H1 (cell line): ENCODE measurements around the gene CUX1. TPM values are rescaled to one million over a fixed set of nuclear protein-coding genes. Genes with fewer than 3 reads are reported as not detected.

Experiments
- CTCF ChIA-PET: fragments of 300-600 bp; sonication (Branson Sonifier 250); formaldehyde crosslinking; loops from one replicate; lab custom pipeline; 2021; ENCODE audit not compliant: partially characterized antibody; lab: Charles Lee
- POLR2A ChIA-PET: fragments of 300-600 bp; sonication (Branson Sonifier 250); formaldehyde crosslinking; loops from one replicate; lab custom pipeline; 2021; ENCODE audit warnings: inconsistent platforms; ENCODE audit not compliant: partially characterized antibody; lab: Charles Lee
- DNase-seq, 2 experiments: peaks; one replicate each; pipeline versions ENCODE4 v3.0.0 to v3.0.0-alpha.2; 2010 to 2022; ENCODE audit warnings: low spot score in 2 of 2, low read depth in 1 of 2, mixed read lengths in 1 of 2
- FAIRE-seq: peaks from 2 replicates; lab custom pipeline; 2011; peaks lifted over from hg19 to GRCh38; lab: Jason Lieb, UNC
- H2AFZ ChIP-seq: 2 replicates; pipeline ENCODE4 v1.8.1; 2012; ENCODE audit warnings: low read length, inconsistent platforms
- H2AK5ac ChIP-seq: 2 replicates; pipeline ENCODE4 v1.6.1; 2013; ENCODE audit warnings: low read depth, low read length
- H2BK120ac ChIP-seq: replicated peaks from 2 replicates; pipeline ENCODE3; 2013; ENCODE audit warnings: low read depth, low read length, inconsistent platforms
- H2BK12ac ChIP-seq: 2 replicates; pipeline ENCODE4 v1.6.1; 2013; ENCODE audit warnings: low read depth, low read length
- H2BK15ac ChIP-seq: 2 replicates; pipeline ENCODE4 v1.6.1; 2013; ENCODE audit warnings: low read length
- H2BK20ac ChIP-seq: 2 replicates; pipeline ENCODE4 v1.6.1; 2013; ENCODE audit warnings: low read length
- H2BK5ac ChIP-seq: 2 replicates; pipeline ENCODE4 v1.6.1; 2013; ENCODE audit warnings: low read depth, low read length
- H3K14ac ChIP-seq: 2 replicates; pipeline ENCODE4 v1.6.1; 2013; ENCODE audit warnings: inconsistent platforms; ENCODE audit not compliant: insufficient read length
- H3K18ac ChIP-seq: 2 replicates; pipeline ENCODE4 v1.6.1; 2013; ENCODE audit warnings: low read length; ENCODE audit errors: extremely low read depth
- H3K23ac ChIP-seq: 2 replicates; pipeline ENCODE4 v1.6.1; 2013; ENCODE audit warnings: inconsistent platforms; ENCODE audit not compliant: insufficient read length
- H3K23me2 ChIP-seq: 2 replicates; pipeline ENCODE4 v1.6.1; 2013; ENCODE audit warnings: low read depth, low read length
- H3K27ac ChIP-seq: 2 replicates; pipeline ENCODE4 v1.6.1; 2011; ENCODE audit warnings: low read depth, low read length, inconsistent platforms
- H3K27me3 ChIP-seq, 4 experiments: replicated peaks in 1 of 4; 1 replicate in 1 of 4; 2 replicates in 3 of 4; pipeline versions ENCODE4 v1.6.1 to v1.8.1; 2011 to 2013; ENCODE audit warnings: low read length in 3 of 4, mild to moderate bottlenecking in 3 of 4, inconsistent platforms in 2 of 4, mixed read lengths in 2 of 4, moderate library complexity in 1 of 4; ENCODE audit not compliant: control insufficient read depth in 3 of 4, insufficient read depth in 3 of 4; ENCODE audit errors: extremely low read depth in 1 of 4
- H3K36me3 ChIP-seq, 4 experiments: 2 replicates each; pipeline versions ENCODE4 v1.6.1 to v1.8.1; 2011 to 2013; ENCODE audit warnings: mild to moderate bottlenecking in 4 of 4, low read length in 3 of 4, moderate library complexity in 2 of 4, control low read depth in 1 of 4, inconsistent platforms in 1 of 4; ENCODE audit not compliant: insufficient read depth in 4 of 4, control insufficient read depth in 2 of 4
- H3K4ac ChIP-seq: replicated peaks from 2 replicates; pipeline ENCODE3; 2013; ENCODE audit warnings: low read length, low read depth, mixed read lengths, inconsistent platforms; ENCODE audit not compliant: insufficient read length
- H3K4me1 ChIP-seq, 4 experiments: replicated peaks in 1 of 4; 1 replicate in 1 of 4; 2 replicates in 3 of 4; pipeline versions ENCODE4 v1.6.1 to v1.8.1; 2011 to 2013; ENCODE audit warnings: low read length in 3 of 4, inconsistent platforms in 2 of 4, mixed read lengths in 1 of 4; ENCODE audit not compliant: insufficient read depth in 4 of 4, control insufficient read depth in 3 of 4
- H3K4me2 ChIP-seq, 2 experiments: 2 replicates each; pipeline versions ENCODE4 v1.6.1 to v1.8.1; 2011 to 2013; ENCODE audit warnings: low read depth in 2 of 2, low read length in 2 of 2, control low read depth in 1 of 2, inconsistent platforms in 1 of 2, mild to moderate bottlenecking in 1 of 2; ENCODE audit not compliant: insufficient read depth in 1 of 2
- H3K4me3 ChIP-seq, 4 experiments: fragments of 200-600, 300-600 bp in 1 of 4; sonication (generic), shearing (Covaris generic), sonication (Bioruptor Twin) in 1 of 4; 2 replicates each; pipeline versions ENCODE4 v1.5.1 to v1.8.1; 2011 to 2016; ENCODE audit warnings: low read length in 4 of 4, low read depth in 3 of 4, control low read depth in 2 of 4, inconsistent platforms in 2 of 4, mild to moderate bottlenecking in 2 of 4, mixed read lengths in 1 of 4, moderate library complexity in 1 of 4; ENCODE audit not compliant: insufficient read depth in 2 of 4; ENCODE audit errors: extremely low read depth in 1 of 4
- H3K56ac ChIP-seq: replicated peaks from 2 replicates; pipeline ENCODE3; 2013; ENCODE audit warnings: low read depth, mild to moderate bottlenecking, mixed read lengths, low read length, inconsistent platforms; ENCODE audit not compliant: insufficient read length
- H3K79me1 ChIP-seq: 2 replicates; pipeline ENCODE4 v1.6.1; 2013; ENCODE audit warnings: low read depth, low read length, control low read depth
- H3K79me2 ChIP-seq, 2 experiments: 2 replicates each; pipeline versions ENCODE4 v1.6.1 to v1.8.1; 2012 to 2013; ENCODE audit warnings: low read length in 2 of 2, mild to moderate bottlenecking in 2 of 2, inconsistent platforms in 1 of 2; ENCODE audit not compliant: insufficient read depth in 2 of 2, control insufficient read depth in 1 of 2
- H3K9ac ChIP-seq, 4 experiments: replicated peaks in 1 of 4; 1 replicate in 1 of 4; 2 replicates in 3 of 4; pipeline versions ENCODE4 v1.6.1 to v1.8.1; 2011 to 2013; ENCODE audit warnings: low read depth in 3 of 4, low read length in 3 of 4, control low read depth in 2 of 4, mild to moderate bottlenecking in 2 of 4, moderate library complexity in 2 of 4, inconsistent platforms in 1 of 4; ENCODE audit errors: extremely low read depth in 1 of 4
- H3K9me3 ChIP-seq, 2 experiments: 2 replicates each; pipeline versions ENCODE4 v1.6.1 to v1.8.1; 2012 to 2013; ENCODE audit warnings: mild to moderate bottlenecking in 2 of 2, moderate library complexity in 2 of 2, control low read depth in 1 of 2, inconsistent platforms in 1 of 2, low read depth in 1 of 2, low read length in 1 of 2, mixed read lengths in 1 of 2; ENCODE audit not compliant: insufficient read depth in 2 of 2
- H4K20me1 ChIP-seq, 2 experiments: replicated peaks in 1 of 2; 2 replicates each; pipeline versions ENCODE3 to v1.8.1; 2011 to 2013; ENCODE audit warnings: inconsistent platforms in 2 of 2, low read length in 2 of 2, mild to moderate bottlenecking in 1 of 2; ENCODE audit not compliant: insufficient read depth in 2 of 2, control insufficient read depth in 1 of 2
- H4K5ac ChIP-seq: 2 replicates; pipeline ENCODE4 v1.6.1; 2013; ENCODE audit warnings: low read length, low read depth, mixed read lengths, inconsistent platforms; ENCODE audit not compliant: insufficient read length
- H4K8ac ChIP-seq: 2 replicates; pipeline ENCODE4 v1.8.0; 2013; ENCODE audit warnings: mild to moderate bottlenecking, moderate library complexity, low read length, inconsistent platforms; ENCODE audit not compliant: insufficient read depth; ENCODE audit errors: extremely low read depth
- H4K91ac ChIP-seq: replicated peaks from 2 replicates; pipeline ENCODE3; 2013; ENCODE audit warnings: low read length, mixed read lengths, inconsistent platforms; ENCODE audit not compliant: insufficient read length
- CREB1 ChIP-seq: IDR thresholded peaks from 2 replicates; pipeline ENCODE4 v1.6.1; 2012; ENCODE audit warnings: inconsistent platforms
- JUND ChIP-seq: IDR thresholded peaks from 2 replicates; pipeline ENCODE4 v1.6.1; 2011; ENCODE audit warnings: mild to moderate bottlenecking, improper control_type of control experiment, low read length
- WGBS, 2 experiments: shearing (Covaris generic) in 1 of 2; methylation state at CpG; one replicate each; pipeline versions ENCODE4 v1.1.6 to v1.1.7; 2013 to 2015; ENCODE audit warnings: low lambda C conversion rate in 2 of 2, mixed read lengths in 2 of 2, inconsistent platforms in 1 of 2, low coverage in 1 of 2, missing lambda C conversion rate in 1 of 2; ENCODE audit not compliant: insufficient replicate concordance in 2 of 2, insufficient coverage in 1 of 2, insufficient read length in 1 of 2; ENCODE audit errors: extremely low coverage in 1 of 2, missing lambda C conversion rate in 1 of 2; 5-methylcytosine and 5-hydroxymethylcytosine counted together
- polyA plus RNA-seq, 7 experiments: library from polyadenylated mRNA; depleted of rRNA in 3 of 7; stranded (reverse) in 5 of 7; unstranded in 2 of 7; fragments of >200 nt in 5 of 7; fragments of 200-250 nt in 2 of 7; gene quantifications; 1 replicate in 5 of 7; 2 replicates in 1 of 7; 4 replicates in 1 of 7; pipeline versions ENCODE4 v1.2.1 to v1.2.3, GENCODE V29; 2011 to 2013; ENCODE audit warnings: missing spikeins in 2 of 7, mixed read lengths in 2 of 7
- total RNA-seq: library from RNA; stranded (reverse); fragmentation: NEBNext Ultra II Directional; extraction: Animal tissue kit (Norgen Biotek cat#: 25700); gene quantifications from 2 replicates; pipeline ENCODE4 v1.2.1, GENCODE V29; 2021

Gene CUX1
- total and polyA plus RNA-seq, 2 of the 8 experiments (the other 6 are each of a cell fraction or from before 2014, with no cell fraction given) = 21.6 to 65.9 TPM

- Histone ChIP-seq H3K79me1 (peaks cover 17% of the 10 kb centered on the region), H3K27ac (no peak overlapping the region), H2BK15ac (no peak overlapping the region), H4K91ac (no peak overlapping the region), H3K79me2 (peaks cover 0 to 73% of the 10 kb centered on the region in 2 experiments; a peak in 2 of 4 replicates), H4K5ac (no peak overlapping the region), H3K14ac (no peak overlapping the region), H3K4me3 (no peak overlapping the region), H2AK5ac (no peak overlapping the region), H2BK20ac (no peak overlapping the region), H3K4me2 (no peak overlapping the region), H3K23me2 (no peaks in the 10 kb centered on the region), H3K27me3 (no peaks in the 10 kb centered on the region), H3K9ac (no peak overlapping the region), H2BK120ac (no peak overlapping the region), H3K4me1 (peaks cover 0 to 4% (median 0%) of the 10 kb centered on the region in 4 experiments; a peak in 4 of 7 replicates), H3K56ac (no peak overlapping the region), H2BK5ac (no peak overlapping the region), H2AFZ (no peak overlapping the region), H3K23ac (no peak overlapping the region), H4K8ac (no peak overlapping the region), H2BK12ac (0 out of 2 replicates have a peak overlapping the region, but pooled peaks have one; percentile 39), H3K18ac (no peak overlapping the region), H4K20me1 (peaks cover 0 to 4% of the 10 kb centered on the region in 2 experiments), H3K4ac (no peak overlapping the region), H3K36me3 (no peaks in the 10 kb centered on the region), H3K9me3 (no peaks in the 10 kb centered on the region)
- POLR2A ChIA-PET = interaction anchor here (0.5 kb wide), 1 partner anchor 434 kb away, joined by 3 read pairs; no protein-coding TSS in a partner anchor
- DNase-seq = no peak
- TF ChIP-seq CREB1 (no peak), JUND (no peak)
- FAIRE-seq = no peak
- CTCF ChIA-PET = interaction anchor here (0.8 to 1.3 kb wide), 4 partner anchors 14 to 228 kb away, joined by 3 to 4 read pairs (median 3); no protein-coding TSS in a partner anchor
- 80% methylated on average over 9 of the region's 9 CpGs; no CpG with 5 or more reads in 1 of the 2 experiments for WGBS, 2 experiments
Observed at GRCh38 chr7:101960985-101961708, 143.7 kb downstream of the CUX1 start.
